ENCODE data around the gene HHATL.

HHATL gene

GRCh38 chr3:42711491-42712343, 9.1 kb upstream of the HHATL start:
- DNase-seq = no peak

DNA sequence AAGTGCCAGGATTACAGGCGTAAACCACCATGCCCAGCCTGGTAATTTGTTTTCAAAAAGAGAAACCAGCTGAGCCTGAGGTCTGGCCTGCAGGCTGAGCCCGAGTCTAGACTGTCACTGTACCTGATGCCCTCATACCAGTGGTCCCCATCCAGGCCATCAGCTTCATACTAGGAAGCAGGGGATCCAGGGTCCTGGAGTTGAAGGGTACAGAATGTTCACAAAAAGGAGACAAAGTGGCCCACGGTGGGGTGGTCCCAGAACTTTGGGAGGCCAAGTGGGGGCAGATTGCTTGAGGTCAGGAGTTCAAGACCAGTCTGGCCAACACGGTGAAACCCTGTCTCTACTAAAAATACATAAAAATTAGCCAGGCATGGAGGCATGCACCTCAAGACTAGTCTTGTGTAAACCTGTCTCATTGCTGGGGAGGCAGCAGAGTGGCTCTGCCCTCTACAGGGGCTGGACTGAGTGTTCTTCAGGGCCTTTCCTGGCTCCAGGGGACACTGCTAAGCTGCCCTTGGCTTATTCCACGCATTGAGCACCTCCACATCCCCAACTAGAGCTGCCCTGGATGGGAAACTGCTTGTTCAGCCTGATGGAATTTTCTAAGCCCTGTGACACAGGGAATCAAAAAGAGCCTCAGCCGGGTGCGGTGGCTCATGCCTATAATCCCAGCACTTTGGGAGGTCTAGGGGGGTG, 7.9 kb upstream of the HHATL start:
- no peak for DNase-seq

GRCh38 chr3:42709621-42710020, 7.0 kb upstream of the HHATL start:
- no peak for DNase-seq

GRCh38 chr3:42708611-42709151, 6.1 kb upstream of the HHATL start:
- no peak for DNase-seq

DNA sequence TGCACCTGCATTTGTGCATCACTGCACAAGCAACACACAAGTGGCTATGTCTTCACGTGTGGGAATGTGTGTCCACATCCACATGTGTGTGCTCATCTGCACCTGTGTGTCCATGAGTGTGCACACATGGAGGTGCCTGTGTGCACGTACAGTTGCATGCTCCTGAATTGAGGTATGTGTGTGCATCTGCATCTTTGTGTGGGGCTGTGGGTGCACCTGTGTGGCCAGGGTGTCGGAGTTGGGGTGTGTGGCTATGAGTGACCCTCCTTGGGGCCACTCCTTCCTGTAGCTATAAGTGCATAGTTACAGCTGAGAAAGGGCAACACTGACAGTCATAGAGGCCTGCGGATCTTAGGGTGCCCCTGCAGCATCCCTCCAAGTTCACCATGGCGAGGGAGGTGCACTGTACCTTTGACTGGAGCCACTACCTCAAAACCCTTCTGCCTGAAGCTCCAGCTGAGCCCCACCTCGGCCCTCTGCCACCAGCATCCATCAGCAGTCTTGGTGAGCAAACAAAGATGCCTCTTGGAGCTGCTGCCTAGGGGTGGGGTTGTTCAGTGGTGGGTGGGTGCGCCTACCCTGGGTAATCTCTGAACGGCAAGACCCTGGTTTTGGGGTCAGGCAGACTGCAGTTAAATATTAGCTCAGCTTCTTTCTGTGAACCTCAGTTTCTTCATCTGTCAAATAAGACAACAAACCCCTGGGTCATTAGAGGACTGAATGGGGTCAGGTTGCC, 5.2 kb upstream of the HHATL start:
- no peak for DNase-seq

- no peak for DNase-seq
Observed at GRCh38 chr3:42706721-42707619, 4.4 kb upstream of the HHATL start.

DNA sequence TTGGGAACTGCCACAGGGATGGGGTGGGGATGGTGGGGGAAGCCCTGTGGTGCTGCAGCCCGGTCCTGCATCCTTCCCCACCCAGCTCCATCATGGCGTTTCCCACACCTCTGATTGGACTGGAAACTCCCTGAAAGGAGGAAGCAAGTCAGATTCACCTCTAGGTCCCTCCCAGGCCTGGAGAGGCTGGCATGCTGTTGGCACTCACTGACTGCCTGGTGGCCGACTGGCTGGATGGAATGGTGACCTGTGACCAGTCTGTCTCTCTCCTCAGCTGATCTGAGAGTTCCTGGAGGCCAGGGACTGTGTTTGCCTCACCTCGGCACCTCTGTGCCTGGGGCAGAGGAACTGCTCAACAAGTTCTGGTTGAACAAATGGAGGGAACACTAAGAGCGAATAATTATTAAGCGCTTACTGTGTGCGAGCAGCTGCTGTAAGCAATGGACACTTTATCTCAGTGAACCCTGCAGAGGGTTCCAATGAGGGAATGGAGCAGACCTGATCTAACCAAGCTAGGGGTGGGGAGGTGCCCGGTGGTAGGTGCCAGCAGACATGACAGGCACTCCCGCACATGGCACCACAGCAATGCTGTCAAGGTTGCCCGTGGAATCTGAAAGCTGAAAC, 3.5 kb upstream of the HHATL start:
- DNase-seq = no peak

GRCh38 chr3:42705058-42705767, 2.6 kb upstream of the HHATL start:
- no peak for DNase-seq

DNA sequence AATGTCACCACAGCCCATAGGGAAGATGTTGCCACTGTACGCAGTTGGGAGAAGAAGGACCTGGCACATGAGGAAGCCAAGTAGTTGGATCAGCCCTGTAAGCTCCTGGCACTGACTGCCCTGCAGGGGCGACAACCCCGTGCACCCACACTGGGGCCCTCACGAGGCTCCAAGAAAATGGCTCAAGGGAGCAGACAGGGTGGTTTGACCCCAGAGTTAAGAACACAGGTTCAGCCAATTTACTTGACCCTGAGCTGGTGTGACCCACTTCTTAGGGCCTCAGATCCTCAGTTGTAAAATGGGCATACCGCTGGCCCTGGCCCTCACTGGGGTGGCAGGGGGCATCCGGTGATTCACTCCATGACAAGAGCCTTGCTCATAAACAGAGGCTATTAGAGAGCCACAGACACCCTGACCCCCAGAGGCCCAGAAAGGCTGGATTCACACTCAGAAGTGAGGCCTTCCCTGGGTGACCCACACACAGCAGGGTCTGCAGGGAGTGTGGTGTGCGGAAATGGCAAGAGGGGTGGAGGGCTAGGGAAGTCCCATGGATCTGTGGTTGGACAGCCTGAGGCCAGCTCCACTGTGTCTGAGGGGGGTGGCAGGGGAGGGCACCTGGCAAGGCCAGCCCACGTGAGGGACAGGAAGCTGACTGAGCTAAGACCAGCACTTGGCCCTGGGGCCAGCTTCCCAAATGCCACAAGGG, 1.7 kb upstream of the HHATL start:
- no peak for DNase-seq

DNA sequence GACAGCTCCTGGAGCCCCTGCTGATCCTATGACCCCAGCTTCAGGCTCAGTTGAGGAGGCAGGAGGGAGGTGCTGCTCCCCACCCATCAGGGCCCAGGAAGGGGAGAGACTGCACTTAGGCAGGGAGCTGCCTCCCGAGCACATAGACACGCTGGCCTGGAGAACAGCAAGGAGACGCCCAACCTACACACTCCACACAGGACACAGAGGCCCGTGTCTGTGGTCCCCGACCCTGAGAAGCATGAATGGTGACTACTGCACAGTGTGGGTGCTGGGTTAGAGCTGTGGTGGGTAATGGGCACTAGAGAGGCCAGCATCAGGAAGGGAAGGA, 1.1 kb upstream of the HHATL start:
- no peak for DNase-seq

DNA sequence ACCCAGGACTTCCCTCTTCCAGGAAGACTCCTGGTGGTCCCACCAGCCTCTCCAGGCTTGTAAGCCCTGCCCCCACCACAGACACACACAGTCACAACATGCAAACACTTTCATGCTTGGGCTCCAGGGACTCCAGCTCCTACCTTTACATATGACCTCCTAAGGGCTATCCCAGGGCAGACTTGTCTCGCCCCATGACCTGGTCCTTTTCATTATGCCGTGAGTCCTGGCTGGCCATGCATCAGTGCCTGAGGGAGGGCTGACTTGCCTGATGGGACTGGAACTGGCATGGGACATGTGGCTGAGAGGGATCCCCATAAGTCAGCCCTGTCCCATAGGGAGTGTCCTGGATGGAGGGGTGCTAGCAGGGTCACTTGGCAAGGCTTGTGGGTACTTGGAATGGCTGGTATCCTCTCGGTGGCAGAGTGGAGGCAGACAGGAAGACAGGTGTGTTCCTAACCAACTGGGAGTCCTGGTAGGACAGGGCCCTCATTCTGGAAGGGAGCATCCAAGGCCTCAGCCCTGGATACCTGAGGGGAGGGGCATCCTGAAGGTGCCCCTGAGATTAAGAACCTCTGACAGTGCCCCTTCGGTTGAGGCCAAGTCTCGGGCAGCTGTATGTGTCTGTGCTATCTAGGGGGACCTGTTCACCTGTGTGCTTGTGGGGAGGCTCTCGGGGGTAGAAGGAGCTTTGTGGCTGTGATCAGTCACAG, 540 bp upstream of the HHATL start:
- no peak for DNase-seq

DNA sequence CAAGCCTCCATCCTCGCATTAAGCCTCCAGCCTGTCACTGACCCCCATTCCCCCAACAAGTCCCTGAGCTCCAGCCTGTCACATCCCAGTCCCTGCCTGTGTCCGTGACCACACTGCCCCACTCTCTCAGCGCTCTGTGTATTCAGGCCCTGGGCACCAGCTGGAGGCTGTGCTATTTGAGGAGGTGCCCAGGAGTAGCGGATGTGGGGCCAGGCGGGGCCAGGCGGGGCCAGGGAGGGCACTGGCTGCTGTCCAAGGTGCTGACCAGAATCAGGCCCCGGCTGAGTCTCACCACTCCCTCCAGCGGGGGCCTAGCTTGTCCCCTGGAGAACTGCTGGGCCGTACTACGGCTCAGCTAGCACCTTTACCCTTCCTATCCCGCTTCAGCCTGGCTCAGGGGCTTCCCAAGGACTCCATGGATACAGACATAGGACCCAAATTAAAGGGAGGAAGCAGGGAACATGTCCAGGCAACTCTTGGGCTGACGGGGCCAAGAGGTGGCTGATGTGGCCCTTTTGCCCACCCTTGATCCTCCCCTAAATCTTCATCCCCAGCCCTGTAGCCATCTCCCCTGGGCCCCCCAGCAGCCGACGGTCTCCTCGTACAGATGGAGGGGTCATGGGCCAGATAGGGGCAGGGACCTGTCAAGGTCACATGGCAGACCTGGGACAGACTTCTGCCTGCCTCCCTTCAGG, 1.1 kb downstream of the HHATL start:
- DNase-seq = no peak

DNA sequence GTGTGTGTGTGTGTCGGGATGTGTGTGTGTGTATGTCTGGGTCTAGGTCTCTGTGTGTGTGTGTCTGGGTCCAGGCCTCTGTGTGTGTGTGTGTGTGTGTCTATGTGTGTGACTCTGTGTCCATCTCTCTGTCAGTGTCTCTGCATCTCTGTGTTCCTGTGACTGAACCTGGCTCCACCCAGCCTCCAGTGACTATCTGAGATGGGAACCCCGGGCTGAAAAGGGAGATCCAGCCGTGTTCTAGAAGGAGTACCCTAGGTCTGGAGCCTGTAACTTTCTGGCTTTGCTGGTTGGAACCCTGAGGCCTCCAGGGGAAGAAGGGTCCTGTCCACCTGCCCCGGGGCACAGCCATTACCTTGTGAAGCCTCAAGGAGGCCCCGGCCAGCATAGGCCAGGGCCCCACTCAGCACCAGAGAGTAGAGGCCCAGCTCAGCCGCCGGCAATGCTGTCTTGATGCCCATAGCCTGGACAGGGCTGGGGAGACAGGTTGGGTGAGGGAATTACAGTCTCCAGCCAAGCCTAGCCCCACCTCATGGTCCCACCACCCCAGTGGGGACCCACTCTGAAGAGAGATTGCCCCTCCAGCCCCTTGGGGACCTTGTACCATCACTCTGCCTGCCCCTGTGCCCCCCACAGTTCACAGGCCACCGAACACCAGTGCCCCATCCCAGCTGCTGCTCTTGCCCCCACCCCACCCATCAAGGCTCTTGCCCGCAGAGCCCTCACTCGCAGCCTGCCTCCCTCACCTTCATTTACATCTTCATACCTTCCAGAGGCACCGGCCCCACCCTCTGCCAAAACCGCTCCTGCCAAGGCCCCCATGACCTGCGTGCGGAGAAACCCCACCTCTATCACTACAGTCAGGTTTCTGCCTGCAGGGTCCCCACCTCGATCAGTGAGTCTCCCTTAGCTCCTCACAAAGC, 2.0 kb downstream of the HHATL start:
- DNase-seq = no peak

DNA sequence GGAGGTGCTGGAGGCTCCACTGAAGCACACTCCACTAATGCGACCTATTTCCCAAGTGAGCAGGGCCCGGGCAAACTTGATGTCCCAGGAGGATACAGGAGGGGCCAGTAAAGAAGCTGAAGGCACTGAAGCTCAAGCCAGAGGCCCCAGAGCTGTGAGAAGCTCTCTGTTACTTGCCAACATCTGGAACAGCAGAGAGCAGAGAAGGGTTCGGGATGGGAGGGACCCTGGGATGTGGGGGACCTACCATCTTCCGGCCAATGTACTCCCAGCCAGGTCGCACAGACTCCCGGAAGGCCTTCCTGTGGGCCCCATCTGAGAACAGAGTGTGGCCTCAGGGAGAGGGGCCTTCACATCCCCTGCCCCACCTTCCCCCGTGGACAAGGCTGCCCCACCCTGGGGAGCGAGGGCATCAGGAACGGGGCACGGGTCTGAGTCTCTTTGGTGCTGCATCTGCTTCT, 3.1 kb downstream of the HHATL start:
- DNase-seq = no peak

DNA sequence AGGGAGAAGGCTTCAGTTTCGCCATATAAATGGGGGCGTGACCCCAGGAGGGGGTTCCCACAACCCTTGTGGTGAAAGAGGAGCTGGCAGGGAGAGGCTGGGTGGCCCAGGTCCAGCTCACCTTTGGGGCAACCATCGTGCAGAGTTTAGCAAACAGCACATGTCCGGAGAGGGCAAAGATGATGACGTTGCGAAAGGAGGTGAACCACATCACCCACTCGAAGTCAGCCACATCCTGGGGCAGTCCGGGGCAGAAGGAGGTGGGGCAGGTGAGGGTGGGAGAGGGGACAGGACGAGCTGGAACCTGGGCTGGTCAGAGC, 3.7 kb downstream of the HHATL start:
- no peak for DNase-seq

- no peak for DNase-seq
Observed at GRCh38 chr3:42698216-42698910, 4.2 kb downstream of the HHATL start.

GRCh38 chr3:42697289-42698051, 5.1 kb downstream of the HHATL start:
- DNase-seq = no peak

Data from NCI-H446 (cell line).